A673 (cell line): ENCODE data around the gene SVIL. TPM values are rescaled to one million over a fixed set of nuclear protein-coding genes. Genes with fewer than 3 reads are reported as not detected.

ENCODE experiments used
- BruUV-seq: library from RNA; stranded (reverse); fragments of 400-500 nt; replicated peaks from 2 replicates; lab custom pipeline; 2021; lab: Mats Ljungman, UMichigan
- CTCF ChIA-PET: fragments of 300-600 bp; sonication (Branson Sonifier 250); formaldehyde crosslinking; loops from one replicate; lab custom pipeline; 2022; ENCODE audit warnings: antibody characterized with exemption; lab: Charles Lee
- POLR2A ChIA-PET: fragments of 300-600 bp; sonication (Branson Sonifier 250); formaldehyde crosslinking; loops from one replicate; lab custom pipeline; 2022; ENCODE audit warnings: antibody characterized with exemption; ENCODE audit not compliant: low non-redundant PET; lab: Charles Lee
- DNase-seq: peaks from one replicate; pipeline ENCODE4 v3.0.0-alpha.2; 2015; ENCODE audit warnings: low spot score
- H3K27ac ChIP-seq: fragments of 200-600 bp; sonication (generic); 2 replicates; pipeline ENCODE4 v1.5.1; 2016; ENCODE audit warnings: mixed run types, low read depth, mild to moderate bottlenecking, mixed read lengths, antibody characterized with exemption, low read length; ENCODE audit not compliant: poor library complexity, severe bottlenecking
- H3K27me3 ChIP-seq: fragments of 200-600 bp; sonication (generic); replicated peaks from 2 replicates; pipeline ENCODE4 v1.6.1; 2017; ENCODE audit warnings: mixed run types, low read depth, mild to moderate bottlenecking, mixed read lengths, antibody characterized with exemption, low read length; ENCODE audit not compliant: insufficient read depth, poor library complexity
- H3K36me3 ChIP-seq: fragments of 200-600 bp; sonication (generic); 2 replicates; pipeline ENCODE4 v1.6.1; 2016; ENCODE audit warnings: mixed run types, mild to moderate bottlenecking, mixed read lengths, antibody characterized with exemption, low read length; ENCODE audit not compliant: insufficient read depth, poor library complexity, severe bottlenecking
- H3K4me1 ChIP-seq: fragments of 200-600 bp; sonication (generic); 2 replicates; pipeline ENCODE4 v1.6.1; 2017; ENCODE audit warnings: mixed run types, mild to moderate bottlenecking, mixed read lengths, antibody characterized with exemption, low read length; ENCODE audit not compliant: insufficient read depth, poor library complexity, severe bottlenecking
- H3K4me3 ChIP-seq: fragments of 200-600 bp; sonication (generic); 2 replicates; pipeline ENCODE4 v1.5.1; 2016; ENCODE audit warnings: low read depth, mixed run types, mild to moderate bottlenecking, mixed read lengths, low read length; ENCODE audit not compliant: poor library complexity, severe bottlenecking
- H3K9me3 ChIP-seq: fragments of 200-600 bp; sonication (generic); 2 replicates; pipeline ENCODE4 v1.6.1; 2016; ENCODE audit warnings: mixed run types, low read depth, mild to moderate bottlenecking, mixed read lengths, antibody characterized with exemption, low read length; ENCODE audit not compliant: poor library complexity, severe bottlenecking
- EZH2 ChIP-seq: fragments of 200-600 bp; sonication (generic); IDR thresholded peaks from 2 replicates; pipeline ENCODE4 v1.6.1; 2017; ENCODE audit warnings: borderline replicate concordance, low read depth, mild to moderate bottlenecking, mixed read lengths, antibody characterized with exemption, low read length; ENCODE audit not compliant: poor library complexity, severe bottlenecking
- intact Hi-C: fragments of 100-400 bp; cut with micrococcal nuclease; formaldehyde crosslinking; loops from one replicate; pipeline ENCODE4 v1.10.0; 2022; ENCODE audit not compliant: unreplicated experiment
- total RNA-seq: library from RNA; stranded (reverse); gene quantifications from 2 replicates; pipeline ENCODE4 v1.2.3, GENCODE V29; 2021
- TF ChIP-seq, protein P1 (sequence below): fragments of 300-800, 200-600 bp; sonication (generic); conservative IDR thresholded peaks from 2 replicates; pipeline ENCODE4 v1.5.1; 2017; ENCODE audit warnings: low read depth, mild to moderate bottlenecking, antibody characterized with exemption, low read length, moderate library complexity, mixed read lengths

The SVIL gene
- total RNA-seq, 1 experiment from 2014 or later = 31.9 TPM

GRCh38 chr10:29427667-29428066 lies 207.1 kb downstream of the SVIL start:
- ChIA-PET CTCF (interaction anchor here (0.5 kb wide), 1 partner anchor 697 kb away, joined by 3 read pairs; no protein-coding TSS in a partner anchor), POLR2A (no interaction called here)

DNA sequence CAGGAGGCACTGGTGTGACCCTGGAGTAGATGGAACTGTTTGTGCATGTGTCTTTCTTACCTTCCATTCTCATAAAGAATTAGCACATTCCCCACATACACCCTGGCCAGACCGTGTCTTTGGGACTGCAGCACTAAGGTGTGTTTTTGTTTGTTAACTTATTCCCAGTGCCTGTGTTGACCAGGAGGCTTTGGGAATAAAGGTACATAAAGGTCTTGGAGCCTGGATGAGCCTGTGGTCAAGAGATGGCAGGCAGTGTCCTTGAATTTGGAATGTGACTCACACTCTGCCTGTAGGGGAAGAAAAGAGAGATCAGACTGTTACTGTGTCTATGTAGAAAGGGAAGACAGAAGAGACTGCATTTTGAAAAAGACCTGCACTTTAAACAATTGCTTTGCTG lies 208.4 kb downstream of the SVIL start:
- CTCF ChIA-PET = no interaction called here
- BruUV-seq = no TSS peak
- TF ChIP-seq EZH2 = no peak
- TF ChIP-seq, protein P1, sequence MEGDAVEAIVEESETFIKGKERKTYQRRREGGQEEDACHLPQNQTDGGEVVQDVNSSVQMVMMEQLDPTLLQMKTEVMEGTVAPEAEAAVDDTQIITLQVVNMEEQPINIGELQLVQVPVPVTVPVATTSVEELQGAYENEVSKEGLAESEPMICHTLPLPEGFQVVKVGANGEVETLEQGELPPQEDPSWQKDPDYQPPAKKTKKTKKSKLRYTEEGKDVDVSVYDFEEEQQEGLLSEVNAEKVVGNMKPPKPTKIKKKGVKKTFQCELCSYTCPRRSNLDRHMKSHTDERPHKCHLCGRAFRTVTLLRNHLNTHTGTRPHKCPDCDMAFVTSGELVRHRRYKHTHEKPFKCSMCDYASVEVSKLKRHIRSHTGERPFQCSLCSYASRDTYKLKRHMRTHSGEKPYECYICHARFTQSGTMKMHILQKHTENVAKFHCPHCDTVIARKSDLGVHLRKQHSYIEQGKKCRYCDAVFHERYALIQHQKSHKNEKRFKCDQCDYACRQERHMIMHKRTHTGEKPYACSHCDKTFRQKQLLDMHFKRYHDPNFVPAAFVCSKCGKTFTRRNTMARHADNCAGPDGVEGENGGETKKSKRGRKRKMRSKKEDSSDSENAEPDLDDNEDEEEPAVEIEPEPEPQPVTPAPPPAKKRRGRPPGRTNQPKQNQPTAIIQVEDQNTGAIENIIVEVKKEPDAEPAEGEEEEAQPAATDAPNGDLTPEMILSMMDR = no peak
- intact Hi-C loops = no loop called here
- no peak for DNase-seq
- peak overlapping the region; percentile 78 for H3K27ac ChIP-seq
- no peaks in the 10 kb centered on the region for H3K27me3 ChIP-seq
- H3K9me3 ChIP-seq = no peaks in the 10 kb centered on the region
- peaks cover 39% of the 10 kb centered on the region for H3K36me3 ChIP-seq
- peak overlapping the region; percentile 53 for H3K4me3 ChIP-seq
- peaks cover 43% of the 10 kb centered on the region for H3K4me1 ChIP-seq
- POLR2A ChIA-PET = no interaction called here

More at GRCh38 chr10:29427667-29428066, 207.1 kb downstream of the SVIL start:
- Histone ChIP-seq H3K9me3 (no peaks in the 10 kb centered on the region), H3K27ac (peak overlapping the region; percentile 93), H3K27me3 (no peaks in the 10 kb centered on the region), H3K36me3 (peaks cover 33% of the 10 kb centered on the region), H3K4me1 (peaks cover 55% of the 10 kb centered on the region), H3K4me3 (peak overlapping the region; percentile 53)
- no peak for TF ChIP-seq EZH2
- TF ChIP-seq, protein P1 = no peak
- intact Hi-C loops = no loop called here
- BruUV-seq = no TSS peak
- no peak for DNase-seq

DNA sequence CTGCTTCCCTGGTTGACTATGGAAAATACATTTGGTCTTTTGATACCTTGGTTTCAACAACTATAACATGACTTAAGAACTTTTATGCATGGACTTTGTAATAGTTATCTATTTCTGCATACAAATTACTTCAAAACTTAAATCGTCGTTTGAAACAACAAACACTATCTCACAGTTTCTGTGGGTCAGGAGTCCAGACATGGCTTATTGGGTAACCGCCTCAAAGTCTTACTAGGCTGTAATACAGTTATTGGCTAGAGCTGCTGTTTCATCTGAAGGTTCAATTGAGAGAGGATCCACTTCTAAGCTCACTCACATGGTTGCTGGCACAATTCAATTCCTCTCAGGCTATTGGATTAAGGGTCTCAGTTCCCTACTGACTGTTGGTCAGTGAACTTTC lies 210.8 kb downstream of the SVIL start:
- TF ChIP-seq EZH2 = no peak
- TF ChIP-seq, protein P1 = no peak
- H3K27ac ChIP-seq = no peak overlapping the region
- DNase-seq = no peak
- peaks cover 56% of the 10 kb centered on the region for H3K36me3 ChIP-seq
- POLR2A ChIA-PET = interaction anchor here (0.6 kb wide), 1 partner anchor 248 kb away, joined by 3 read pairs; no protein-coding TSS in a partner anchor
- H3K9me3 ChIP-seq = no peaks in the 10 kb centered on the region
- no peaks in the 10 kb centered on the region for H3K27me3 ChIP-seq
- H3K4me3 ChIP-seq = no peak overlapping the region
- BruUV-seq = no TSS peak
- CTCF ChIA-PET = interaction anchor here (0.5 kb wide), 1 partner anchor 730 kb away, joined by 3 read pairs; no protein-coding TSS in a partner anchor
- intact Hi-C loops = no loop called here
- peaks cover 28% of the 10 kb centered on the region for H3K4me1 ChIP-seq
